Limb (tissue), 2 donors: Measurements from ENCODE around the gene SEMA3C.

Source experiments
- DNase-seq, 2 donors: peaks; one replicate each; pipeline ENCODE4 v3.0.0-alpha.2; 2016; ENCODE audit errors: extremely low spot score in 2 of 2

Gene SEMA3C

DNA sequence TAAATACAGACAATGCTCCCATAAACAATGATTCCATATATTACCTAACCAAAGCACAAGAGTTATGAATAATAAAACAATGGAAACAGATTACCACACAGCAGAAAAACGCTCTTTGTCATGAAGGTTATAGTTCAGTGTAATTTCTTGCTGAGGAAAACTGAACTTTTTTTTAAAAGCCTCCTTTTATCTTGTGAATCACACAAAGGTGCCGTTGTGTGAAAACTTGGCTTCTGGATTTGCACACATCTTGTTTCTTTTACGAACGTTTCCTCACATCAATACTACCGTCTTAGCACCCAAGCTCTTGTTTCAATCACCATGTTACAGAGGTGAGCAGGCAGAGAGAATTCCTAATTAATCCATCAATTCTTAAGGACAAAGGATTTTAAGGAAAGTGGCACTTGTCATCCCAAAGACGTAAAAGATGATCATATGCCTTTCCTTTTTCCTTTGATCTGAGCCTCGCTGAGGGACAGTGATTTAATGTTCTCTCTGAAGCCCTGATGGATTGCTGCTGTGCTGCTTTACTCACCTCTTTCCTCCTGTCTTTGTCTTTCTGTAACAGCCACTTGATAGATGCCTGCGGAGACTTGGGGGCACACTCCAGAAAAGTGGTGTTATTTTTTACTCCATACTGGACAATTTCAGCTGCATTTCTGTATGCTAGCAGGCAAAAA, 170.3 kb downstream of the SEMA3C start:
- DNase-seq: no peak

DNA sequence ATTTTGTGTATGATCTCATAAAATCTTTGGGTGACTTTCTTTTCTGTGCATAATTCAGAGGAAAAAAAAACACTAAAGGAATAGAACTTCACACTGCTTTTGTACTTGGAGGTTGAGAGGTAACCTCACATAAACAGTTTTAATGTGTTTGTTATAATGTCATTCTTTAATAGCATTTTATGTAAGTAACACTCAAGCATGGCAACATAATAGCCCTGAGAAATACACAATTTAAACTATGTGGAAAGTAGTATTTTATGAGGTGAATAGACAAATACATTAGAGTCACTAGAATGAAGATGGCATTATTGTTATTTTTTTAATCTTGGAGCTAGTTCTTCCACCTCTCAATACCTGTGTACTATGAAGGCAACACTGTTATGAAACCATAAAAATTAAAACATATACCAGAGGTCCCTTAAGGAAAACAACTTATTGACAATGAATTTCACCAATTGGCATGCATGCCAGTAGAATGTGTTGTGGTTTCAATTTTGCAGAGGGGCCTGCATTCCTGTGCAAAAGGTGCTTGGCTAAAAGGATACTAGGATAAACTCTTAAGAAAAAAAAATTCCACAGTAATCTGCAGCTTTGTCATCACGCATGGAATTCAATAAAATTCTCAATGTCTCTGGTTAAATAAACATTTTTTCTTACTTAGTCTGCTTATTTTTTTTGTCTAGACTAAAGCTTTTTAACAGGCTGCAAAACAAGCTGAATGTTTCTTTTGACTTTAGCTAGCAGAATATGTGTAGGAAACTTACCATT, 177.9 kb downstream of the SEMA3C start:
- no peak for DNase-seq

DNA sequence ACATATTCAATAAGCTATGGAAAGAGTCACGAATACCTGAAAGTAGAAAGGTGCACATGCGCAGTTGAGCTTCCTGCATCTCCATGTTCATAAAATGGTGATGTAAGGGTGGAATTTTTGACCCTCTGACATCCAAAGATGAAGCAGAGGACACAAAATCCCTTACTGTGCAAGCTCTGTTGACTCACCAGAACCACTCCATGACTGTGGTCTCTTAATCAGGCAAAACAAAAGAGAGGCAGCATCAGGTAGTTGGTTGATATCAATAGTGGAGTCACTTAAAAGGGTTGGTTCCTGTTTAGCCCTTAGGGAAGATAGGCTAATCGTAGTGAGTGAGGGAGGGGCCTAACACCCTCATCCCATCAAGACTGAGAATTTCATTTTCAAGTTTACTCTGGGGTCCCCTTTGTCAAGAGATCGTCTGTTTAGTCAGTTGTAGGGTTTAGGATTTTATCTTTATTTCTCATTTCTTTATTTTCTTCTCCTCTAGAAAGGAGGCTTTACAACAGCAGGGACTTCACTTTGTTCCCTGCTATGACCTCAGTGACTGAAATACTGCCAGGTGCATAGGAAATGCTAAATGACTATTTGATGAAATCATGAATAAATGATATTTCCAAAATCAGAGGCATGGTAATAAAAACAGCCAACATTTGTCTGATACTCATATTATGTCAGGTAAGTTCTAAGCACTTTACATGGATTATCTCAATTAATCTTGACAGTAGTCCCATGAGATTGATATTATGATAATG, 182.3 kb downstream of the SEMA3C start:
- DNase-seq: no peak

DNA sequence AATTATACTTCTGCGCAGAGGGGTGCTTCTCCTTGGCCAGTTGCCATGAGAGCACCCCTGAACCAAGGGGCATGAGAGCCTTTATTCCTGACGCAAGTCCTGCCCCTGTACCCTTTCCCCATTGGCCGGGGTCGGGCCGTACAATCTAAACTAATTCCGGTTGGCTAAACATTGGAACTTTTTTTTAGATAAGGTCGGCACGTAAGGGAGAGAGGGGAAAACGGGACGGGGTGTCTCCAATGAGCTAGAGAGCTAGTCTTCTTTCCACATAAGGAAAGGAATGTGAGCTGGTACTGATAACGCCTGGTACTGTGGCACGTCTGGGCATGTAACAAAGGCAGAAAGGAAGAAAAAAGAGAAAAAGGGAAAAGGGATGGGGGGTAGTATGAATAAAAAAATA, 183.5 kb downstream of the SEMA3C start:
- DNase-seq: no peak

DNA sequence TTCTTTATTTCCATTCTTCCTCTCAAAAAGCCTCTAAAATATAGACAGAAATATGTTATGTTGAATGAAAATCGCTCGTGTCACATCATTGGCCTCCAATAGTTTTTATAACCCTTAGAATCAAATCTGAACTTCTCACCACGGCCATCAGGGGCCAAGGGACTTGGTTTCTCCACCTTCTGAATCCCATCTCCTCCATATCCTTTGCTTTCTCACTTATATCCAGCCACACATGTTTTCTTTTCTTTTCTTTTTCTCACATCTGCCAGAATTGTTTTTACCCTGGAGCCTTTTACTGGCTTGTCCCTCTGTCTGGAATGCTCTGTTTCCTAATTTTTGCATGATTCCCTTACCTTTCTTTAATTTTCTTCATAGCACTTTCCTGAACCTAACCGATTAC, 184.8 kb downstream of the SEMA3C start:
- DNase-seq: no peak

DNA sequence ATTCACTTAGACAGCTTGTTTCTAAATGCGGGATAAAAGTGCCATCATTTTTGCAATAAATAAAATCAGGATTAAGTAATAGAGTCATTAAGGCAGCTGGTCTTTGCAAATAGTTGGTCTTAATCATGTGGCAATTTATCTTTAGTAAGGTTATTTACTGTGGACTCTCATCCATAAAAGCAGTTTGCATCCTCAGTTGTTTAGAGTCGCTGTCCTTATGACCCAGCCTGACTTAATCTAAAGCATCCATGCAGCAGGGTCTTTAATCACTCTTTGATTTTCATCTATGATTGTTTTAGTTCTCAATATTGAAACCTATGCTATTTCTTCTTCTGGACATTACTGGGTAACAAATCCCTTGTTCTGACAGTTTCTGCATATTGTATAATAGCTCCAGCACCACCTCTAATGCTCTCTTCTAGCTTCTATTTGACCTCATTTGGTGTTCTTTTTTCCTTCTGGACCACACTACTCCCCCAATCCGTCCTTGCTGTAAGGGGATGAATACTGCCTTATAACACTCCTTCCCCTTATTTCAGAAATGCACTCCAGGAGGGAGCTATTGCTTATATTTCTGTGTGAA, 185.4 kb downstream of the SEMA3C start:
- no peak for DNase-seq

DNA sequence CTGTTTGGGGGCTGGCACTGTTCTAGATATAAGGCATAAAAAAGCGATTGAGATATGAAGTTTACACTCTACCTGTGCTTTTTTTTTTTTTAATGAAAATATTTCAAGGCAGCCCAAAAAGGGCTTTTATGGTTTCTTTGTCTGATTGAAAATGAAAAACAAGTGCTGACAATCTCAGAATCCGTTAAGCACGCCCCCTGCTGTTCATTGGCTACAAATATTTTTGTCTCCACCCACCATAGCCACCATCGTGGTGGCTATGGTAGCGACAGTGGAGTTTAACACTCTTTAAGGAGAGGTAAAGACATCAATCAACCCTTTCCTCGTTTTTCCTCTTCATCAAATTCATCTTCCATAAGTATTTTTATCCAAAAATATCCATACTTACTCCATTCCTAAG, 186.2 kb downstream of the SEMA3C start:
- DNase-seq: no peak

DNA sequence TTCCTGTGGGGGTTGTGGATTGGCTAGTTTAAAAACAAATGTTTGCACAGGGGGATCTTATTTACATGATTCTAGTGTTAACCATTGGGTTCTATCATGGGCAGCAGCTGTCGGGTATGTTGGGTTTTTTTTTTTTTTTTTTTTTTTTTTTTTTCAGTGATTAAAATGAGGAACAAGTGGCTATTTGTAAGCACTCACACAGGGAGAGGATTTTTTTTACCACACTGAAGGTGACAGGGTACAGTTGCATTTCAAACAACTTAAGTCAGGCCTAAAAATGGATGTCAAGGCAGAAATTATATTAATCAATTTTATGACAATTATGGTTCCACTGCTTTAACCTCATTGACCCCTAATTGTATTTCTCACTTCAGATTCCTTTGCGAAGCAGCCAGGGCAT, 187.6 kb downstream of the SEMA3C start:
- DNase-seq: no peak

DNA sequence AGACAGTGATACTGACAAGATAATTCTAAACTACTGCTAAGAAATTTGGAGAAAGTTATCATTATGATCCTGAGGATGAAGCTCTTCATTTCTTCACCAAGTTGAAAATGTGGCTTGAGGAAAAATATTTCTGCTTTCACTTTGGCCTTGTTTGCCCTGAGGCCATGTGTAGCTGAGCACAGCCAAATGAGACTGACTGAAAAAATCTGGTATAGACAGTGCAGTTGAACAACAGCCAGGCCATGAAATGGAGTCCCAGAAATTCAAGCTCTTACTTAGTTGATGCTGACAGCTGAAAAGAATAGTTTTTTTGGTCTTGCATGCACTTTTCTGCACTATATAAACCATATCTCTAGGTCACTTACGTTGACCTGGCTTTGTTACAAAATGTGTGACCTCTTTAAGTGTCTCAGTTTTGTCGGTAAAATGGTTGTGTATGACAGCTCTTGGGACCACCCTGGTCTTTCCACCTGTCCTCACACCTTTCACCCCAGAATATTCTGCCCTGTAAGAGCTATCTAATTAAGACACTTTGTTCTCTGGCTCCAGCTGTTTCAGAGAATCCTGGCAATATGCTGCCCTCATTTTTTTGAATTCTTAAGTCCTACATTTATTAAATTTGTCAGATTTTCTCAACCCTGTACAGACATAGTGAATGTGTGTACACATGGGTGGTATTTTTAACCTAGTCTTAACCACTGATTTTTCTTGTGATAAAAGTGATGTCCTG, 189.1 kb downstream of the SEMA3C start:
- DNase-seq: peak in 1 of 2 donors; percentile 58

DNA sequence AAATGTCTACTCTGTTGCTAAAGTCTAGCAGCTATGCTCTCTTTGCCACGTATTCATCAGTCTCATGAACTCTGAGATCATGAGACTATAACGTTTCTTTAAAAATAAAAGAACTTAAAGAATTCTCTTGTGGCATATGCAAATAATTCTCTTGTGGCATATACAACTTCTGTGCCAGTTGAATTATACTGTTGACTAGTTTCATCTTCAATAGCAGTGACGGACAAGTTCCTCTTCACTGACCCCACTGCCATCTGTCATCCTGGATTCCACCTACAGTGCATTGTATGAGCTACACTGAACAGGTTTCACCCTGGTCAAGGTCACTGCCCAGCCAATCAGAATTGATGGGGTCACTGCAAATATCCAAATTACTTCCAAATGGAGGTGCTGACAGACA, 192.2 kb downstream of the SEMA3C start:
- DNase-seq: no peak

DNA sequence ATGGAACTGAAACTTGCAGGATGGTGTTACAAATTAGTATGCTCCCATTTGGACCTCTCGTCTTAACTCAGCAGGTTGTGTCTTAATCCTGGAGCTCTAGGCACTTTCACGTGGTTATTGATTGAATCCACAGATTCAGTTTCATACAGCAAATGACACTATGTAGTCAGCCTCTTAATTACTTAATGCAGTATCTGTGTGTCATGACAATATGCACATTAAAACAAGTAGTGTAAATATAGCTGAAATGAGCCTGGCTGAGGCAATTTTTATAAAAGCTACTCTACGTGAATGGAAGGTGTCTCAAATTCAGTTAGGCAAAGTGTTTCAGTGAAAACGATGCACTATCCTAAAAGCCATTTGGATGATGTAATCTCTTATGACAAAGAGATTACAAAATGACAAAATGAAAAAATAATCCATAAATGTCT, 193.7 kb downstream of the SEMA3C start:
- no peak for DNase-seq

DNA sequence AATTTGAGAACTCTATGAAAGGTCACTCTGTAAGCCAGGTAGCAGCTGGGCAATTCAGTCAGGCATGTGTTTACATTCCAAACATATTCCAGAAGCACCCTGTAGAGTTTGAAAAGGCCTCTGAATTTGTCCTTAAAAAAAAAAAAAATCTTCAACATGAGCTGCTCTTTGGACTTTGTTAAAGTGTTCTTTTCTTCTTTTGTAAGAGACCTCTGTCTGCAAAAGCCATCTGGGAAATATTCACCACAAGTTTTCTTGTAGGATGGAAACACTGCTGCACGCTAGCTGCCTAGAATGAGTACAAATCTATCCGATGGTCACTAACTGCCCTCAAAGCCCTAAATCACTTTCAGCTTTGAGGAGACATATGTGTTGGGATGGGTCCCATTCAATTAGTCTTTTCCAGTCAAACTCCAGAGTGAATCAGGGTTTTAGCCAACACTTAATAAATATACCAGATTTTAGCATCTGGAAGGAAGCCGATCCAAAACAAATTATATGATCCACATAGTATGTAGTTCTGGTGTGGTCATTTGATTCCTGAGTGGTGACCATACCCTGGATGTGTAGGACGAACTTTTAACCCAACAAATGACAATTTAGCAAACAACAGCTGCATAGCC, 194.5 kb downstream of the SEMA3C start:
- peak in 1 of 2 donors; percentile 74 for DNase-seq

DNA sequence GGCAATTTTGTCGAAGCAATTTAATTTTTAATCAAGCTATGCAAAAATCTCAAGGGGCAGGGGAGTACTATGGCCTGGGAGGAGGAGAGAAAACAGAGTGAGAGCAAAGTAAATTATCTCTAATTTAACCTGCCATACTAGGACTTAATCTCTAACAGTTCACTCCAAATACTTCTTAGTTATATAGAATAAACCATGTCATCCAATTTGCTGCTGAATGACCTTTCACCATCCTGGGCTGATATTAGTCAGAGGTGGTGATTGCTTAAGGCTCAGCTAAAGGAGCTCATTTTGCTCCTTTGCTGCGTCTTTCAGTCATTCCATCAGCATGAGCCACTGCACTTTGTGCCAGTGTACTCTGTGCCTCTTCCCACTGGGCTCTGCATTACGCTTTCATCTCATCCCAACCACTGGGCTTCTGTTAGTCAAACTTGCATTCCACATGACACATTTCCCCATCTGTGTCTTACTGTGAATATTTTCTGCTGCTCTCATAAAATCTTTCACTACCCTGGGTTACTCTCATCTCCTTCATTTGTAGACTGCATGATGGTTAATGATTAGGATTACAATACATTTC, 196.1 kb downstream of the SEMA3C start:
- DNase-seq: no peak

DNA sequence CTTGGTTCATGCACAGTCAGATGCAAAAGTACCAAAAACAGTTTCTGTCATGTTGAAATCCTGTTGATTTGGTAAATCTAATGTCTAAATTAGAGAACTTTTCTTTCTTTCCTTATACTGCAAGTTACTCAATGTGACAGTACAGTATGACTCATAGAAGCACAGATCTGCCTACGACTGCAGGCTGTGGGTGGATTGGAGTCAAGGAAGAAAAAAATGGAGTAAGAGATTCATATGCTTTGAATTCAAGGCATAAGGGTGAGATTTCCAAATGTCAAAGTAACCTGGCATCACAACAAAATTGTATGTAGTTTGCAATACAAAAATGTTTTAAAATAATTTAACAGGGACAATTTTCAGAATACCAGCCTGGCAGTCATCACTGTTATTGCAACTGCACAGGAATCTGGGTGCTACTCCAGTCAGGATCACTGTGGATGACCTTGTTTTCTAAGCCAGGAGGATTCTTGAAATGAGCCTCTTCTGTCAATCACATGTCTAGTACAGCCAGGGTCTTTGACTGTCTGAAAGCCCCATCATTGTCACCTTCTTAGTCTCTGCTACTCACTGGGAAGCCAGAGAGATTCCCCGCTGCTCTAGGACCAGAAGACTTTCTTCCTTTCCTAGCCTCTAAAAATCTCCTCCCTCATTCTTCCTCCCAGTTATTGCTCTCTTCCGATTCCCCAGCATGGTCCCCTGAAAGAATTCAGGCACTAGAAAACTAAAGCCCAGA, 196.8 kb downstream of the SEMA3C start:
- DNase-seq: no peak

DNA sequence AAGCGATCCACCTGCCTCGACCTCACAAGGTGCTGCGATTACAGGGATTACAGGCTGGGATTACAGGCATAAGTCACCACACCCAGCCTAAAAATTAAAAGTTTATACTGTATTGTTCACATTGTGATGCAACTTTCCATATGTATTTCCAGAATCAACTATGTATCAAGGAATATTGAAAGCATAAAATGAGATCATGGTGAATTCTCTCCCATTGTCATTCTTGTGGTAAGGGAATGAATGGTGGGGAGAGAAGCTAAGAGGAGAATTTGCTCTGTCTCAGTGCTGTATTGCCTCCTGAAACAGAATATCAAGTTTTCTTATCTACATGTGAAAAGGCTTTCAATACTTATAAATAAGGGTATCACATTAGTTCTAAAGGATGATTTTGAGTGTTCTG, 198.7 kb downstream of the SEMA3C start:
- no peak for DNase-seq

DNA sequence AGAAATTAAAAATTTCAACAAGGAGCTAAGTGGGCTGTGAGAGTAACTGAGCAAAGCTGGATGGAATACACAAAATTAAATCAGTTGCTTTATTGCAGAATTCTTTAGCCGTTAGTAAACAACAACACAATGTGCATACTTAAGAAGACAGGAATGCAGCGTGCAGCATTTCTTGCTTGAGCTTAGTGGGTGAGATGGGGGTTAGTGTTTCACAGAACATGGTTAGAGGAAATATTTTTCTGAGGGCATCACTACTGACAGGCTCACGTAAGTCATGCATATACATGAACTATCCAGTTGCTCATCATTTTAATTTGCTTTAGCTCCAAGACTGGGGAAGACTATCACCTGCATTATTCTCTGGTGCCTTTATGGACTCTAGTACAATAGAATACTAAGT, 199.6 kb downstream of the SEMA3C start:
- no peak for DNase-seq

DNA sequence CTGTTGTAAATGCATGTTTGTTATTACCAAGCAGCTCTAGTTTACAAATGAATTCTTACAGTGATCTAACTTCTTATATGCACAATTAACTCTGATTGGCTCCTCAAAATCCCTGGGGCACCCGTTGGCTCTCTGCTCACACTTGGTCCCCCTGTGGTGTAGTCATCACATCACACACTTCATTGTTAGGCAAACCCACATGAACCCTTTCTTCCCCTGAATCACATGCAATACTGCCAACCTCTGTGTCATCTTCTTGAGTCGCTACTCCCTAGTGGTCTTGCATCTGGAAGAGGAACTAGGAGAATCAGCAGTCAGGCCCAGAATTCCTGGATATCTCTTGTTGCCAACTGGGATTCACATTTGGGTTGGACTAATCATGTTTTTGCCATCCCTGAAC, 207.3 kb downstream of the SEMA3C start:
- no peak for DNase-seq

DNA sequence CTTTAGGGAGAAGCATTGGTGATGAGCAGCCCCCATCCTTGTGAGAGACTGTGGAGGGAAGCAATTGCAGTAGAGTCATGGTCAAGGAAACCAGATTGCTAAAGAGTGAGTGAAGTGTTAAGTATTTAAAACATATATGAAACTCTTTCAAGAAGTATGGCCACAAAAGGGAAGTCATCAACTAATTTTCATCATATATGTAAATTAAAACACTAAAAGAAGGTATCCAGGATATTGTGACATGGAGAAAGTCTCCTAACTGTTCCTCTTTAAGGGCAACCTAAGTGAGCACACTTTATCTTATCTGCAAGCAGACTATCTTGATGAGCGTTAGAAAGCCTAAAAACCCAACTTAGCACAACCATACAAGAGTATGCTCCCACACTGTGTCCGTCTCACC, 210.7 kb downstream of the SEMA3C start:
- no peak for DNase-seq

DNA sequence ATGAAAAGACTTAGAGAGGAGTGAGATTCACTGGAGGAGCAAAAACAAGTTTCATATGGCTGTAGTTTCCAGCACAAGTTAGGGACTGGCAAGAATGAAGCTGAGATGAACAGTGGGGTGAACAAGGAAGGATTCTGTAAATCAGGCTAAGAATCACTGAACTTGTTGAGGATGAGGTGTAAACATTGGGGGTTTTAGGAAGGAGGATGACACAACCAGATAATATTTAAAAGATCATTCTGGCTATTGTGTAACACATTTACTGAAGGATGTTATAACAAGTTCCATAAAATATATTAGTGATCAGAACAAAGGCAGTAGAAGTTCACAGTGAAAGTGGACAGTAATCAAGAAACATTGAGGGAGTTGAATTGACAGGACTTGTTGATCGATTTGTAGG, 211.5 kb downstream of the SEMA3C start:
- no peak for DNase-seq
